ENCODE measurements around the gene TMEM39A. TPM values are rescaled to one million over a fixed set of nuclear protein-coding genes. Genes with fewer than 3 reads are reported as not detected.

TMEM39A gene
- polyA plus RNA-seq, 1 of the 3 experiments (the other 2 are of a cell fraction) = 13.2 TPM

GRCh38 chr3:119443179-119443578 is 20.2 kb downstream of the TMEM39A start (continued):
- TF ChIP-seq CTCF (IDR thresholded peaks at IDR 0.05) = no peak
- no peak for TF ChIP-seq FOXM1 (IDR thresholded peaks at IDR 0.05; ENCODE audit: low read depth)
- TF ChIP-seq ZBTB33 (IDR thresholded peaks at IDR 0.05; ENCODE audit: borderline replicate concordance, low read depth) = no peak

GRCh38 chr3:119437691-119438258 is 25.6 kb downstream of the TMEM39A start:
- peaks cover 8% of the 10 kb centered on the region for H3F3A ChIP-seq (replicated peaks; ENCODE audit: insufficient read depth)
- H3K27ac ChIP-seq (ENCODE audit: low read depth in 2 of 2, low read length in 1 of 2) = no peak overlapping the region
- no peak overlapping the region for H3K4me2 ChIP-seq
- peaks cover 0 to 7% of the 10 kb centered on the region in 2 experiments; a peak in 2 of 4 replicates for H3K4me1 ChIP-seq (ENCODE audit: control insufficient read depth in 1 of 2, insufficient read depth in 2 of 2, low read depth in 1 of 2, low read length in 1 of 2)
- DNase-seq = no peak
- H3K27me3 ChIP-seq (ENCODE audit: insufficient read depth) = no peaks in the 10 kb centered on the region
- H3K4me3 ChIP-seq (ENCODE audit: low read depth in 2 of 2, low read length in 1 of 2) = no peak overlapping the region
- peaks cover 64 to 83% of the 10 kb centered on the region in 2 experiments for H3K36me3 ChIP-seq (replicated peaks in 1 of 2; ENCODE audit: control insufficient read depth in 1 of 2, insufficient read depth in 2 of 2, low read length in 1 of 2)
- H3K9ac ChIP-seq = no peak overlapping the region
- ChIA-PET CTCF (interaction anchor here (1.4 kb wide), 1 partner anchor 244 kb away, joined by 4 read pairs; no protein-coding TSS in a partner anchor), POLR2A (no interaction called here)
- no peak overlapping the region for H2AFZ ChIP-seq (ENCODE audit: low read depth)
- H3K79me2 ChIP-seq (ENCODE audit: insufficient read depth) = peaks cover 14% of the 10 kb centered on the region; the same call in 1 of the 2 replicates
- TF ChIP-seq NRF1 (IDR thresholded peaks at IDR 0.05; ENCODE audit: low read depth, low read length) (no peak), EP300 (IDR thresholded peaks at IDR 0.05; ENCODE audit: borderline replicate concordance in 1 of 2, low read depth in 1 of 2, low read length in 1 of 2) (no peak), YY1 (IDR thresholded peaks at IDR 0.05; ENCODE audit: low read depth) (no peak), ZBTB33 (IDR thresholded peaks at IDR 0.05; ENCODE audit: borderline replicate concordance, low read depth) (no peak), CTCF (IDR thresholded peaks at IDR 0.05) (no peak), MAX (IDR thresholded peaks at IDR 0.05; ENCODE audit: low read depth) (no peak), RXRA (IDR thresholded peaks at IDR 0.05; ENCODE audit: borderline replicate concordance, low read depth) (no peak), GABPA (IDR thresholded peaks at IDR 0.05; ENCODE audit: low read depth) (no peak), SIN3A (IDR thresholded peaks at IDR 0.05; ENCODE audit: borderline replicate concordance, low read depth, low read length) (no peak), JUND (IDR thresholded peaks at IDR 0.05) (no peak), CHD2 (IDR thresholded peaks at IDR 0.05; ENCODE audit: low read length, partially characterized antibody) (no peak), TCF12 (IDR thresholded peaks at IDR 0.05) (no peak)
- H3K9me2 ChIP-seq = no peaks in the 10 kb centered on the region
- H3K9me3 ChIP-seq = no peaks in the 10 kb centered on the region
- WGBS (ENCODE audit: low lambda C conversion rate) = 93% methylated on average over 6 of the region's 6 CpGs
- no peaks in the 10 kb centered on the region for H4K20me1 ChIP-seq (ENCODE audit: insufficient read depth)
